Measurements from ENCODE around the gene PCDHGA9. TPM values are rescaled to one million over a fixed set of nuclear protein-coding genes. Genes with fewer than 3 reads are reported as not detected.

PCDHGA9 gene
- total RNA-seq, 4 donors from 2014 or later: 3.8 to 5.5 (median 5.1) TPM

Other genes with a start within 250 kb of the PCDHGA9 start
- gene PCDHB7, start 230.1 kb upstream of the PCDHGA9 start, total RNA-seq: under 1 TPM in 3 of 4 donors, not detected in 1; 0.76 to 0.95 (median 0.87) TPM
- gene PCDHB8, start 225.0 kb upstream of the PCDHGA9 start, total RNA-seq: under 1 TPM in 3 of 4 donors, not detected in 1; 0.09 to 0.38 (median 0.32) TPM
- 1 to 10 TPM in 1 of 4 donors, under 1 TPM in 3; 0.11 to 1.3 (median 0.61) TPM for gene PCDHB16, start 220.4 kb upstream of the PCDHGA9 start, total RNA-seq
- gene PCDHB9, start 215.6 kb upstream of the PCDHGA9 start, total RNA-seq: under 1 TPM in 3 of 4 donors, not detected in 1; 0.30 to 0.57 (median 0.44) TPM
- 1 to 10 TPM in 2 of 4 donors, under 1 TPM in 2; 0.26 to 1.3 (median 0.76) TPM for gene PCDHB10, start 210.4 kb upstream of the PCDHGA9 start, total RNA-seq
- gene PCDHB11, start 203.2 kb upstream of the PCDHGA9 start, total RNA-seq: 1 to 10 TPM in 1 of 4 donors, under 1 TPM in 3; 0.26 to 2.1 (median 0.49) TPM
- gene PCDHB12, start 194.1 kb upstream of the PCDHGA9 start, total RNA-seq: 1 to 10 TPM in 3 of 4 donors, under 1 TPM in 1; 0.22 to 2.6 (median 1.6) TPM
- gene PCDHB13, start 188.9 kb upstream of the PCDHGA9 start, total RNA-seq: 1 to 10 TPM; 2.0 to 2.7 (median 2.3) TPM
- 1 to 10 TPM; 1.5 to 2.9 (median 2.4) TPM for gene PCDHB14, start 179.4 kb upstream of the PCDHGA9 start, total RNA-seq
- gene PCDHB15, start 157.4 kb upstream of the PCDHGA9 start, total RNA-seq: 1 to 10 TPM in 2 of 4 donors, under 1 TPM in 2; 0.09 to 1.3 (median 1.0) TPM
- 1 to 10 TPM in 1 of 4 donors, under 1 TPM in 3; 0.29 to 2.2 (median 0.87) TPM for gene SLC25A2, start 98.7 kb upstream of the PCDHGA9 start, total RNA-seq
- 10 to 100 TPM; 29.8 to 42.3 (median 35.6) TPM for gene TAF7, start 82.0 kb upstream of the PCDHGA9 start, total RNA-seq
- gene PCDHGA1, start 72.3 kb upstream of the PCDHGA9 start, total RNA-seq: under 1 TPM; 0.19 to 0.66 (median 0.34) TPM
- 1 to 10 TPM in 1 of 4 donors, under 1 TPM in 3; 0.15 to 2.9 (median 0.61) TPM for gene PCDHGA2, start 64.0 kb upstream of the PCDHGA9 start, total RNA-seq
- gene PCDHGA3, start 58.9 kb upstream of the PCDHGA9 start, total RNA-seq: 1 to 10 TPM in 1 of 4 donors, under 1 TPM in 3; 0.45 to 1.5 (median 0.52) TPM
- 1 to 10 TPM in 3 of 4 donors, under 1 TPM in 1; 0.29 to 1.9 (median 1.5) TPM for gene PCDHGB1, start 52.7 kb upstream of the PCDHGA9 start, total RNA-seq
- gene PCDHGA4, start 47.8 kb upstream of the PCDHGA9 start, total RNA-seq: 1 to 10 TPM in 2 of 4 donors, under 1 TPM in 2; 0.12 to 2.9 (median 1.1) TPM
- gene PCDHGB2, start 42.8 kb upstream of the PCDHGA9 start, total RNA-seq: 1 to 10 TPM in 3 of 4 donors, under 1 TPM in 1; 0.09 to 2.9 (median 1.8) TPM
- 1 to 10 TPM in 3 of 4 donors, under 1 TPM in 1; 0.38 to 2.3 (median 1.8) TPM for gene PCDHGA5, start 38.6 kb upstream of the PCDHGA9 start, total RNA-seq
- gene PCDHGB3, start 32.5 kb upstream of the PCDHGA9 start, total RNA-seq: 1 to 10 TPM in 3 of 4 donors, under 1 TPM in 1; 0.26 to 2.7 (median 2.2) TPM
- gene PCDHGA6, start 28.9 kb upstream of the PCDHGA9 start, total RNA-seq: 1 to 10 TPM in 3 of 4 donors, under 1 TPM in 1; 0.76 to 2.9 (median 2.0) TPM
- 1 to 10 TPM in 3 of 4 donors, under 1 TPM in 1; 0.32 to 3.2 (median 2.5) TPM for gene PCDHGA7, start 20.0 kb upstream of the PCDHGA9 start, total RNA-seq
- 1 to 10 TPM; 1.2 to 3.8 (median 2.8) TPM for gene PCDHGB4, start 15.1 kb upstream of the PCDHGA9 start, total RNA-seq
- gene PCDHGA8, start 10.1 kb upstream of the PCDHGA9 start, total RNA-seq: 1 to 10 TPM in 3 of 4 donors, under 1 TPM in 1; 0.41 to 1.7 (median 1.4) TPM
- 1 to 10 TPM; 5.5 to 7.5 (median 6.7) TPM for gene PCDHGB5, start 4.8 kb upstream of the PCDHGA9 start, total RNA-seq
- gene PCDHGB6, start 5.2 kb downstream of the PCDHGA9 start, total RNA-seq: 1 to 10 TPM; 1.4 to 5.7 (median 4.2) TPM
- gene PCDHGA10, start 10.2 kb downstream of the PCDHGA9 start, total RNA-seq: 1 to 10 TPM; 4.1 to 8.0 (median 7.3) TPM
- gene PCDHGB7, start 14.9 kb downstream of the PCDHGA9 start, total RNA-seq: 10 to 100 TPM in 1 of 4 donors, 1 to 10 TPM in 3; 4.1 to 10.9 (median 5.8) TPM
- gene PCDHGA11, start 18.3 kb downstream of the PCDHGA9 start, total RNA-seq: 1 to 10 TPM; 1.1 to 4.2 (median 3.5) TPM
- 1 to 10 TPM; 2.0 to 8.0 (median 2.5) TPM for gene PCDHGA12, start 27.7 kb downstream of the PCDHGA9 start, total RNA-seq
- 10 to 100 TPM; 36.6 to 52.5 (median 38.6) TPM for gene PCDHGC3, start 73.2 kb downstream of the PCDHGA9 start, total RNA-seq
- 1 to 10 TPM in 3 of 4 donors, under 1 TPM in 1; 0.21 to 3.3 (median 2.1) TPM for gene PCDHGC4, start 82.3 kb downstream of the PCDHGA9 start, total RNA-seq
- 1 to 10 TPM in 3 of 4 donors, under 1 TPM in 1; 0.26 to 1.7 (median 1.5) TPM for gene PCDHGC5, start 86.3 kb downstream of the PCDHGA9 start, total RNA-seq
- gene DIAPH1, start 216.2 kb downstream of the PCDHGA9 start, total RNA-seq: 100 to 1,000 TPM in 3 of 4 donors, 10 to 100 TPM in 1; 63.0 to 157 (median 124) TPM
- 10 to 100 TPM; 33.0 to 60.8 (median 40.4) TPM for gene HDAC3, start 234.1 kb downstream of the PCDHGA9 start, total RNA-seq
- gene RELL2, start 234.2 kb downstream of the PCDHGA9 start, total RNA-seq: 10 to 100 TPM in 1 of 4 donors, 1 to 10 TPM in 3; 4.3 to 10.4 (median 6.4) TPM
- gene FCHSD1, start 248.6 kb downstream of the PCDHGA9 start, total RNA-seq: 10 to 100 TPM in 2 of 4 donors, 1 to 10 TPM in 2; 6.0 to 27.7 (median 10.4) TPM